ENCODE data around the gene ZNF70. TPM values are rescaled to one million over a fixed set of nuclear protein-coding genes. Genes with fewer than 3 reads are reported as not detected.

Gene ZNF70
- total RNA-seq, 1 experiment from 2014 or later = 2.9 TPM

DNA sequence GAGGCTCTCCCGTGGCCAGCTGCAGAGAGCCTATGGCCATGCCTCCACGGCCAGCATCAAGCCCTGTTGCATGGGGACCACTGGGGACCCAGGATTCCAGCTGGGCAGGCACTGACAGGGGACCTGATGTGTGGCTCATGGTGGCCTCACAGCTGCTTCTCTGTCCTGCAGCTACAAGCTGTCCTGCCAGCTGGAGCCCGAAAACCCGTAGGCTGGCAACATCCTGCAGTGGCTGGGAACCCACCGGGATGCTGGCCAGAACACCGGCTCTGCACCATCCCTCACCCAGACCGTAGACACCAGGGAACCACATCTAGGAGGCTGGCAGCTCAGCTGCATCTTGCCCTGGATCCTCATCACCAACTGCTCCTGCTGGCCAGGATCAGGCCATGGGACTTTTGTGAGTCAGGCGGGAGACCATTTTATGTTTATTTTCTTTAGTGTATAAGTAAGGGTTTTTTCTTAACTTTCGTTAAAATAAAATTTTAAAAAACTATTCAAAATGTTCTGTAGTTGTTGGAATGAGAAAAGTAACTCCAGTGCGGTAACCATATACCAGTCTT, 52.2 kb downstream of the ZNF70 start:
- Histone ChIP-seq H4K20me1 (ENCODE audit: insufficient read depth) (no peaks in the 10 kb centered on the region), H3K27ac (no peak overlapping the region), H3K79me2 (ENCODE audit: low read depth) (no peaks in the 10 kb centered on the region), H3K9me3 (ENCODE audit: insufficient read depth, low read depth) (no peaks in the 10 kb centered on the region), H3K27me3 (ENCODE audit: insufficient read depth, low read depth) (no peaks in the 10 kb centered on the region), H3K4me2 (no peak overlapping the region), H3K36me3 (ENCODE audit: low read depth) (no peaks in the 10 kb centered on the region; the same call in 1 of the 2 replicates), H3K4me3 (no peak overlapping the region), H3K9me2 (ENCODE audit: insufficient read depth) (no peaks in the 10 kb centered on the region), H3F3A (ENCODE audit: insufficient read depth, low read depth) (no peaks in the 10 kb centered on the region), H3K4me1 (replicated peaks; ENCODE audit: insufficient read depth) (no peaks in the 10 kb centered on the region), H2AFZ (no peak overlapping the region)
- intact Hi-C loops (cut with micrococcal nuclease; ENCODE audit: unreplicated experiment) = no loop called here
- ChIA-PET POLR2A (ENCODE audit: unreplicated experiment) (no interaction called here), CTCF (no interaction called here)
- no peak for DNase-seq
- no TSS peak for BruUV-seq (replicated peaks)
- TF ChIP-seq, protein P1, sequence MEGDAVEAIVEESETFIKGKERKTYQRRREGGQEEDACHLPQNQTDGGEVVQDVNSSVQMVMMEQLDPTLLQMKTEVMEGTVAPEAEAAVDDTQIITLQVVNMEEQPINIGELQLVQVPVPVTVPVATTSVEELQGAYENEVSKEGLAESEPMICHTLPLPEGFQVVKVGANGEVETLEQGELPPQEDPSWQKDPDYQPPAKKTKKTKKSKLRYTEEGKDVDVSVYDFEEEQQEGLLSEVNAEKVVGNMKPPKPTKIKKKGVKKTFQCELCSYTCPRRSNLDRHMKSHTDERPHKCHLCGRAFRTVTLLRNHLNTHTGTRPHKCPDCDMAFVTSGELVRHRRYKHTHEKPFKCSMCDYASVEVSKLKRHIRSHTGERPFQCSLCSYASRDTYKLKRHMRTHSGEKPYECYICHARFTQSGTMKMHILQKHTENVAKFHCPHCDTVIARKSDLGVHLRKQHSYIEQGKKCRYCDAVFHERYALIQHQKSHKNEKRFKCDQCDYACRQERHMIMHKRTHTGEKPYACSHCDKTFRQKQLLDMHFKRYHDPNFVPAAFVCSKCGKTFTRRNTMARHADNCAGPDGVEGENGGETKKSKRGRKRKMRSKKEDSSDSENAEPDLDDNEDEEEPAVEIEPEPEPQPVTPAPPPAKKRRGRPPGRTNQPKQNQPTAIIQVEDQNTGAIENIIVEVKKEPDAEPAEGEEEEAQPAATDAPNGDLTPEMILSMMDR (conservative IDR thresholded peaks at IDR 0.05) = no peak
- no peak for TF ChIP-seq EZH2 (IDR thresholded peaks at IDR 0.05; ENCODE audit: low read depth)

GRCh38 chr22:23698094-23698493, 52.8 kb downstream of the ZNF70 start:
- no peaks in the 10 kb centered on the region for H3F3A ChIP-seq (ENCODE audit: insufficient read depth, low read depth)
- H3K79me2 ChIP-seq (ENCODE audit: low read depth) = no peaks in the 10 kb centered on the region
- no peaks in the 10 kb centered on the region for H4K20me1 ChIP-seq (ENCODE audit: insufficient read depth)
- no peaks in the 10 kb centered on the region for H3K9me3 ChIP-seq (ENCODE audit: insufficient read depth, low read depth)
- no TSS peak for BruUV-seq (replicated peaks)
- no peaks in the 10 kb centered on the region for H3K4me1 ChIP-seq (replicated peaks; ENCODE audit: insufficient read depth)
- DNase-seq = no peak
- no peaks in the 10 kb centered on the region; the same call in 1 of the 2 replicates for H3K36me3 ChIP-seq (ENCODE audit: low read depth)
- H3K27me3 ChIP-seq (ENCODE audit: insufficient read depth, low read depth) = no peaks in the 10 kb centered on the region
- no peaks in the 10 kb centered on the region for H3K9me2 ChIP-seq (ENCODE audit: insufficient read depth)
- no peak overlapping the region for H3K4me3 ChIP-seq
- H3K4me2 ChIP-seq = no peak overlapping the region
- ChIA-PET CTCF (no interaction called here), POLR2A (ENCODE audit: unreplicated experiment) (no interaction called here)
- TF ChIP-seq EZH2 (IDR thresholded peaks at IDR 0.05; ENCODE audit: low read depth) = no peak
- TF ChIP-seq, protein P1 (conservative IDR thresholded peaks at IDR 0.05) = no peak
- intact Hi-C loops (cut with micrococcal nuclease; ENCODE audit: unreplicated experiment) = no loop called here
- H2AFZ ChIP-seq = no peak overlapping the region
- H3K27ac ChIP-seq = no peak overlapping the region

DNA sequence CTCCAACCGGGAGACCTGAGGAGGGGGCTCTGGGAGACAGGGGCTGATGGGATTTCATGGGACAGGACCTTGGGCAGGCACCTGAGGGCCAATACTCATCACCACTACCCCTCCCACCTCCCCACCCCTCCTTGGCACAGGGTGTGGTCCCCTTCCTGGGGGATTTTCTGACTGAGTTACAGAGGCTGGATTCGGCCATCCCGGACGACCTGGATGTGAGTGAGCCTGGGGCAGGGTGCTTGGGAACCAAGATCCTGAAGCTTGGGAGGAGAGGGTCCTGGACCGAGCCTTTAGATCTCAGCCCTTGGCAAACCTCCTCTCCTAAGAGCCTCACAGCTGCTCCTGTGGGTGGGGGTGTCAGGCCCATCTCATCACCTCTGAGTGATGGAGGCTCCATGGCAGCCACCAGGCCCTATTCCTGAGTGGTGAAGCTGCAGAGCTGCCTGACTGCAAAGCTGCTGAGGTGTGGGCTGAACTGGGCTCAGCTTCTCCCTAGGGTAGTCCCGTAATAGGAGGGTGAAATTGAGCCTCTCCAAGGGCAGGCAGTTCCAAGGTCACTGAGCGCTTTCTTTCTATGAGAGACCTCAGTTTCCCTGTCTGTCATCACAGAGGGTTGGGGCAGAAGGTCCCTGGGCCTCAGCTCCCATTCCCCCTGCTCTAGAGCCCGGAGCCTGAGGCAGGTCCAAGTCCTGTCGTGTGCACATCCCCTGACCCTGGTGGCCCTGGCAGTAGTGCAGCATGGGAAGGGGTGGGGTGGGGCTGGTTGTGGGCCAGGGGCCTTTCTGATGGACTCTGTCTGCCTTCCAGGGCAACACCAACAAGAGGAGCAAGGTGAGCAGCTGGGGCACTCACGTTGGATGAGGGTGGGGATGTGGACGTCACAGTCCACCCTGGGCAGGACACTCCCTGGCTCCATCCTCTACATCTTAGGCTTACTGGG, 53.6 kb downstream of the ZNF70 start:
- intact Hi-C loops (cut with micrococcal nuclease; ENCODE audit: unreplicated experiment) = no loop called here
- no TSS peak for BruUV-seq (replicated peaks)
- Histone ChIP-seq H3K36me3 (ENCODE audit: low read depth) (no peaks in the 10 kb centered on the region; the same call in 1 of the 2 replicates), H2AFZ (no peak overlapping the region), H3K27ac (no peak overlapping the region), H3K9me2 (ENCODE audit: insufficient read depth) (no peaks in the 10 kb centered on the region), H3K79me2 (ENCODE audit: low read depth) (no peaks in the 10 kb centered on the region), H4K20me1 (ENCODE audit: insufficient read depth) (no peaks in the 10 kb centered on the region), H3K4me2 (no peak overlapping the region), H3F3A (ENCODE audit: insufficient read depth, low read depth) (no peaks in the 10 kb centered on the region), H3K27me3 (ENCODE audit: insufficient read depth, low read depth) (no peaks in the 10 kb centered on the region), H3K4me3 (no peak overlapping the region), H3K9me3 (ENCODE audit: insufficient read depth, low read depth) (no peaks in the 10 kb centered on the region), H3K4me1 (replicated peaks; ENCODE audit: insufficient read depth) (no peaks in the 10 kb centered on the region)
- ChIA-PET POLR2A (ENCODE audit: unreplicated experiment) (no interaction called here), CTCF (no interaction called here)
- DNase-seq = no peak
- TF ChIP-seq, protein P1 (conservative IDR thresholded peaks at IDR 0.05) = no peak
- TF ChIP-seq EZH2 (IDR thresholded peaks at IDR 0.05; ENCODE audit: low read depth) = no peak

All from PC-9 (cell line).